ENCODE results near the gene SPRTN. TPM values are rescaled to one million over a fixed set of nuclear protein-coding genes. Genes with fewer than 3 reads are reported as not detected.

SPRTN gene
- polyA plus RNA-seq, 1 donor from 2014 or later = 11.8 TPM

- H3K4me3 ChIP-seq (ENCODE audit: low read length) = no peak overlapping the region
- no peak overlapping the region for H3K27ac ChIP-seq (ENCODE audit: low read length)
- no peaks in the 10 kb centered on the region for H3K79me2 ChIP-seq (replicated peaks; ENCODE audit: insufficient read depth, low read length)
- no peak for TF ChIP-seq CTCF (IDR thresholded peaks at IDR 0.05; ENCODE audit: poor library complexity, severe bottlenecking)
- no peak for TF ChIP-seq TAF1 (IDR thresholded peaks at IDR 0.05; ENCODE audit: low read depth)
- TF ChIP-seq POLR2AphosphoS5 (IDR thresholded peaks at IDR 0.05) = no peak
- TF ChIP-seq RAD21 (conservative IDR thresholded peaks at IDR 0.05) = no peak
- TF ChIP-seq EZH2 (IDR thresholded peaks at IDR 0.05; ENCODE audit: borderline replicate concordance, insufficient read depth, low read length, poor library complexity, severe bottlenecking) = no peak
- no peak for TF ChIP-seq EP300 (conservative IDR thresholded peaks at IDR 0.05; ENCODE audit: poor library complexity, severe bottlenecking)
- TF ChIP-seq SMC3 (conservative IDR thresholded peaks at IDR 0.05; ENCODE audit: poor library complexity) = no peak
- no peak for TF ChIP-seq MXI1 (conservative IDR thresholded peaks at IDR 0.05; ENCODE audit: poor library complexity, severe bottlenecking)
- TF ChIP-seq REST (IDR thresholded peaks at IDR 0.05; ENCODE audit: borderline replicate concordance) = no peak
- H3K9me2 ChIP-seq (ENCODE audit: insufficient read depth, low read length) = no peaks in the 10 kb centered on the region
- no peaks in the 10 kb centered on the region for H3F3A ChIP-seq (ENCODE audit: insufficient read depth, low read length, poor library complexity, severe bottlenecking)
- H3K27me3 ChIP-seq (ENCODE audit: insufficient read depth, low read depth, low read length) = no peaks in the 10 kb centered on the region
- H4K20me1 ChIP-seq (ENCODE audit: insufficient read depth) = no peaks in the 10 kb centered on the region
- H2AFZ ChIP-seq (ENCODE audit: low read depth, low read length) = no peak overlapping the region
- H3K9me3 ChIP-seq (ENCODE audit: low read length) = no peaks in the 10 kb centered on the region
- no peak overlapping the region for H3K4me2 ChIP-seq (ENCODE audit: low read length)
- no peak overlapping the region for H3K9ac ChIP-seq (ENCODE audit: low read length)
- no peaks in the 10 kb centered on the region for H3K36me3 ChIP-seq (ENCODE audit: insufficient read depth, low read length)
Observed at GRCh38 chr1:231376101-231376500, 38.0 kb downstream of the SPRTN start.

- Histone ChIP-seq H4K20me1 (ENCODE audit: insufficient read depth) (no peaks in the 10 kb centered on the region), H3K4me3 (ENCODE audit: low read length) (no peak overlapping the region), H3K27ac (ENCODE audit: low read length) (no peak overlapping the region), H3F3A (ENCODE audit: insufficient read depth, low read length, poor library complexity, severe bottlenecking) (no peaks in the 10 kb centered on the region), H3K36me3 (ENCODE audit: insufficient read depth, low read length) (no peaks in the 10 kb centered on the region), H3K27me3 (ENCODE audit: insufficient read depth, low read depth, low read length) (no peaks in the 10 kb centered on the region), H3K9me3 (ENCODE audit: low read length) (no peaks in the 10 kb centered on the region), H3K9ac (ENCODE audit: low read length) (no peak overlapping the region), H2AFZ (ENCODE audit: low read depth, low read length) (no peak overlapping the region), H3K9me2 (ENCODE audit: insufficient read depth, low read length) (no peaks in the 10 kb centered on the region), H3K79me2 (replicated peaks; ENCODE audit: insufficient read depth, low read length) (no peaks in the 10 kb centered on the region), H3K4me2 (ENCODE audit: low read length) (no peak overlapping the region)
- TF ChIP-seq MXI1 (conservative IDR thresholded peaks at IDR 0.05; ENCODE audit: poor library complexity, severe bottlenecking) (no peak), REST (IDR thresholded peaks at IDR 0.05; ENCODE audit: borderline replicate concordance) (no peak), TAF1 (IDR thresholded peaks at IDR 0.05; ENCODE audit: low read depth) (no peak)
Observed at GRCh38 chr1:231376875-231377549, 38.9 kb downstream of the SPRTN start.

Measured in neural cell (in vitro differentiated cells).